Fibroblast of lung (primary cell): Measurements from ENCODE around the gene MILR1. TPM values are rescaled to one million over a fixed set of nuclear protein-coding genes. Genes with fewer than 3 reads are reported as not detected.
"Not testable (repeated sequence)": the region's sequence is repeated elsewhere in the genome, so short reads cannot be mapped to it uniquely, and the experiment has no call there.

ENCODE experiments used
- DNase-seq, 2 donors: peaks; one replicate each; pipeline versions ENCODE4 v3.0.0 to v3.0.0-alpha.2; 2010; ENCODE audit warnings: low read depth in 2 of 2
- H2AFZ ChIP-seq: 2 replicates; pipeline ENCODE4 v1.5.1; 2012; ENCODE audit warnings: low read length, control low read depth, inconsistent platforms
- H3K27ac ChIP-seq: 2 replicates; pipeline ENCODE4 v1.5.1; 2011; ENCODE audit warnings: low read length, control low read depth; ENCODE audit not compliant: insufficient read depth
- H3K27me3 ChIP-seq: 2 replicates; pipeline ENCODE4 v1.5.1; 2011; ENCODE audit warnings: mild to moderate bottlenecking, low read length; ENCODE audit not compliant: control insufficient read depth, insufficient read depth
- H3K36me3 ChIP-seq: 2 replicates; pipeline ENCODE4 v1.5.1; 2011; ENCODE audit warnings: low read length; ENCODE audit not compliant: control insufficient read depth, insufficient read depth
- H3K4me1 ChIP-seq: 2 replicates; pipeline ENCODE4 v1.5.1; 2011; ENCODE audit warnings: low read length; ENCODE audit not compliant: control insufficient read depth, insufficient read depth; ENCODE audit errors: extremely low read depth
- H3K4me2 ChIP-seq: 2 replicates; pipeline ENCODE4 v1.5.1; 2011; ENCODE audit warnings: low read length, control low read depth; ENCODE audit not compliant: insufficient read depth; ENCODE audit errors: extremely low read depth
- H3K4me3 ChIP-seq, 4 experiments: fragments of 200-600 bp in 1 of 4; sonication (generic) in 1 of 4; replicated peaks in 1 of 4; 2 replicates each; pipeline ENCODE4 v1.5.1; 2011 to 2016; ENCODE audit warnings: low read length in 4 of 4, low read depth in 3 of 4, mild to moderate bottlenecking in 3 of 4, control low read depth in 2 of 4, inconsistent platforms in 1 of 4, mixed read lengths in 1 of 4; ENCODE audit not compliant: insufficient read depth in 1 of 4; ENCODE audit errors: control extremely low read depth in 1 of 4
- H3K79me2 ChIP-seq: 2 replicates; pipeline ENCODE4 v1.5.1; 2012; ENCODE audit warnings: mild to moderate bottlenecking, low read length, inconsistent platforms; ENCODE audit not compliant: control insufficient read depth, insufficient read depth
- H3K9ac ChIP-seq: 2 replicates; pipeline ENCODE4 v1.5.1; 2011; ENCODE audit warnings: mild to moderate bottlenecking, low read length, control low read depth; ENCODE audit not compliant: insufficient read depth
- H3K9me3 ChIP-seq: 2 replicates; pipeline ENCODE4 v1.5.1; 2012; ENCODE audit warnings: low read depth, low read length; ENCODE audit not compliant: control insufficient read depth, insufficient read depth
- H4K20me1 ChIP-seq: 2 replicates; pipeline ENCODE4 v1.5.1; 2011; ENCODE audit warnings: low read length; ENCODE audit not compliant: control insufficient read depth, insufficient read depth; ENCODE audit errors: extremely low read depth
- EZH2 ChIP-seq: IDR thresholded peaks from 2 replicates; pipeline ENCODE4 v1.5.1; 2012; ENCODE audit warnings: low read length, control low read depth, mild to moderate bottlenecking; ENCODE audit errors: missing control alignments
- polyA plus RNA-seq, 2 donors: library from polyadenylated mRNA; depleted of rRNA in 1 of 2; stranded (reverse) in 1 of 2; unstranded in 1 of 2; fragments of >200 nt; gene quantifications; 2 replicates each; pipeline ENCODE4 v1.2.1, GENCODE V29; 2011 to 2012; ENCODE audit warnings: missing spikeins in 1 of 2
- total RNA-seq: library from RNA; depleted of rRNA; stranded (reverse); fragments of >200 nt; gene quantifications from 2 replicates; pipeline ENCODE4 v1.2.1, GENCODE V29; 2014
- TF ChIP-seq, protein P1 (sequence below), 2 donors: IDR thresholded peaks in 1 of 2; conservative IDR thresholded peaks in 1 of 2; 1 replicate in 1 of 2; 2 replicates in 1 of 2; pipeline ENCODE4 v1.5.1; 2011 to 2012; ENCODE audit warnings: low read length in 2 of 2, control low read depth in 1 of 2, inconsistent platforms in 1 of 2, low read depth in 1 of 2, mild to moderate bottlenecking in 1 of 2

The MILR1 gene
- total and polyA plus RNA-seq, 2 donors (not counting 1 experiment from before 2014, with no cell fraction given) = 9.1 to 11.6 TPM

DNA sequence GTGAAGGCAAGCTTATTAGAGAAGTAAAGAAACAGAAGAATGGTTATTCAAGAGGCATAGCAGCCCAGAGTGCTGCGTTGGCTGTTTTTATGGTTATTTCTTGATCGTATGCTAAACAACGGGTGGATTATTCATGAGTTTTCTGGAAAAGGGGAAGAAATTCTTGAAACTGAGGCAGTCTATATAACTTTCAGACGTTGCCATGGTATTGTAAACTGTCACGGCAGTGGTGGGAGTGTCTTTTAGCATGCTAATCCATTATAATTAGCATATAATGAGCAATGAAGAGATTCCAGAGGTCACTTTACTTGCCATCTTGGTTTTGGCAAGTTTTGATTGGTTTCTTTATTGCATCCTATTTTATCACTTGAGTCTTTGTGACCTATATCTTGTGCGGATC, 17.4 kb upstream of the MILR1 start:
- Histone ChIP-seq H3K9me3 (no peaks in the 10 kb centered on the region), H3K9ac (no peak overlapping the region), H3K27ac (no peak overlapping the region), H3K4me3 (no peak overlapping the region), H3K79me2 (no peaks in the 10 kb centered on the region), H3K4me2 (no peak overlapping the region), H4K20me1 (no peaks in the 10 kb centered on the region), H2AFZ (no peak overlapping the region), H3K36me3 (no peaks in the 10 kb centered on the region), H3K27me3 (no peaks in the 10 kb centered on the region), H3K4me1 (no peaks in the 10 kb centered on the region)
- DNase-seq = no peak
- TF ChIP-seq, protein P1, sequence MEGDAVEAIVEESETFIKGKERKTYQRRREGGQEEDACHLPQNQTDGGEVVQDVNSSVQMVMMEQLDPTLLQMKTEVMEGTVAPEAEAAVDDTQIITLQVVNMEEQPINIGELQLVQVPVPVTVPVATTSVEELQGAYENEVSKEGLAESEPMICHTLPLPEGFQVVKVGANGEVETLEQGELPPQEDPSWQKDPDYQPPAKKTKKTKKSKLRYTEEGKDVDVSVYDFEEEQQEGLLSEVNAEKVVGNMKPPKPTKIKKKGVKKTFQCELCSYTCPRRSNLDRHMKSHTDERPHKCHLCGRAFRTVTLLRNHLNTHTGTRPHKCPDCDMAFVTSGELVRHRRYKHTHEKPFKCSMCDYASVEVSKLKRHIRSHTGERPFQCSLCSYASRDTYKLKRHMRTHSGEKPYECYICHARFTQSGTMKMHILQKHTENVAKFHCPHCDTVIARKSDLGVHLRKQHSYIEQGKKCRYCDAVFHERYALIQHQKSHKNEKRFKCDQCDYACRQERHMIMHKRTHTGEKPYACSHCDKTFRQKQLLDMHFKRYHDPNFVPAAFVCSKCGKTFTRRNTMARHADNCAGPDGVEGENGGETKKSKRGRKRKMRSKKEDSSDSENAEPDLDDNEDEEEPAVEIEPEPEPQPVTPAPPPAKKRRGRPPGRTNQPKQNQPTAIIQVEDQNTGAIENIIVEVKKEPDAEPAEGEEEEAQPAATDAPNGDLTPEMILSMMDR (conservative IDR thresholded peaks at IDR 0.05 in 1 of 2, IDR thresholded peaks at IDR 0.05 in 1 of 2; ENCODE audit: low read depth in 1 of 2, low read length in 2 of 2) = no peak
- no peak for TF ChIP-seq EZH2

DNA sequence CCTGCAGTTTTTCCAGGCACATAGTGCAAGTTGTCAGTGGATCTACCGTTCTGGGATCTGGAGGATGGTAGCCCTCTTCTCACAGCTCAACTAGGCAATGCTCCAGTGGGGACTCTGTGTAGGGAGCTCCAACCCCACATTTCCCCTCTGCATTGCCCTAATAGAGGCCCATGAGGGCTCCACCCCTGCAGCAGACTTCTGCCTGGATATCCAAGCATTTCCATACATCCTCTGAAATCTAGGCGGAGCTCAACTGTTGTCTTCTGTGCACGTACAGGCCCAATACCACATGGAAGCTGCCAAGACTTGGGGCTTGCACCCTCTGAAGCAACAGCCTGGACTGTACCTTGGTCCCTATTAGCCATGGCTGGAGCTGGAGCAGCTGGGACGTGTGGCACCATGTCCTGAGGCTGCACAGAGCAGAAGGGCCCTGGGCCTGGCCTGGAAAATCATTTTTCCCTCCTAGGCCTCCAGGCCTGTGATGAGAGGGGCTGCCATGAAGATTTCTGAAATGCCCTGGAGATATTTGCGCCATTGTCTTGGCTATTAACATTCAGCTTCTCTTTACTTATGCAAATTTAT, 10.9 kb upstream of the MILR1 start:
- Histone ChIP-seq H4K20me1 (no peaks in the 10 kb centered on the region), H2AFZ (no peak overlapping the region), H3K27me3 (no peaks in the 10 kb centered on the region), H3K9me3 (no peaks in the 10 kb centered on the region), H3K36me3 (no peaks in the 10 kb centered on the region), H3K79me2 (no peaks in the 10 kb centered on the region), H3K4me2 (no peak overlapping the region), H3K27ac (no peak overlapping the region), H3K4me3 (no peak overlapping the region), H3K4me1 (peaks cover 7% of the 10 kb centered on the region), H3K9ac (no peak overlapping the region)
- TF ChIP-seq, protein P1 (conservative IDR thresholded peaks at IDR 0.05 in 1 of 2, IDR thresholded peaks at IDR 0.05 in 1 of 2; ENCODE audit: low read depth in 1 of 2, low read length in 2 of 2) = no peak
- TF ChIP-seq EZH2 = no peak
- DNase-seq = no peak

DNA sequence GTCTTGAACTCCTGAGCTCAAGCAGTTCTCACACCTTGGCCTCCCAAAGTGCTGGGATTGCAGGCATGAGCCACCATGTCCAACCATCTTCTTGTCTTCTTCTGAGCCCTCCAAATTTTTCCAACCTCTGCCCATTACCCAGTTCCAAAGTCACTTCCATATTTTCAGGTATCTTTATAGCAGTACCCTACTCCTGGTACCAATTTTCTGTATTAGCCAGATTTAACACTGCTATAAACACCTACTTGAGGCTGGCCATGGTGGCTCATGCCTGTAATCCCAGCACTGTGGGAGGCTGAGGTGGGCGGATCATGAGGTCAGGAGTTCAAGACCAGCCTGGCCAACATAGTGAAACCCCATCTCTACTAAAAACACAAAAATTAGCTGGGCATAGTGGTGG, 9.4 kb upstream of the MILR1 start:
- H3K27me3 ChIP-seq, H3K4me3 ChIP-seq, H3K4me1 ChIP-seq, H3K27ac ChIP-seq, H3K79me2 ChIP-seq, DNase-seq, H3K9me3 ChIP-seq, H3K36me3 ChIP-seq, H3K9ac ChIP-seq, H3K4me2 ChIP-seq, H4K20me1 ChIP-seq, H2AFZ ChIP-seq: not testable (repeated sequence)
